HG02884 (cell line): ENCODE results near the gene MRPL28.
"Not testable (repeated sequence)": the region's sequence is repeated elsewhere in the genome, so short reads cannot be mapped to it uniquely, and the experiment has no call there.

Experiments used
- ATAC-seq: cut with Tn5 transposase; IDR thresholded peaks from one replicate; pipeline ENCODE4 v1.9.1; 2021; ENCODE audit warnings: mild to moderate bottlenecking, moderate library complexity; ENCODE audit not compliant: unreplicated experiment

The MRPL28 gene

GRCh38 chr16:360698-361336, 9.5 kb downstream of the MRPL28 start:
- no peak for ATAC-seq

GRCh38 chr16:359871-360697, 10.3 kb downstream of the MRPL28 start:
- no peak for ATAC-seq

GRCh38 chr16:359067-359763, 11.1 kb downstream of the MRPL28 start:
- no peak for ATAC-seq

DNA sequence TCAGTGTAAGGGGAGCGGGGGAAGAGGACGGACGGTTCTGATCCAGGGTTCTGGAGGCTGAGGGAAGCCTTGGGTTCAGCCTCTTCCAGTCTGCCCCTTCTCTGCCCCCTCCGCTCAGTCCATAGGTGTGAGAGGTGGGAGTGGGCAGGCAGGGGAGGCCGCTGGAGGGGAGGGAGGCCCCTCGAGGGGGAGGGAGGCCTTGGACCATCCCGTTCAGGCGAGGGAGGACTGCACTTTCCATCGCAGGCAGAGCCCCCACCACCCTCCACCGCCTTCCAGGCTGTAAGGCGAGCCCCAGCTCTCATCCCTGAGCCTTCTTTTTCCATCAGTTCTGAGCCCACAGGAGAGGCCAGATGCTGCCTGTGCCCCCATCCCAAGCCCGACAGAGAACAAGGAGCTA, 13.6 kb downstream of the MRPL28 start:
- no peak for ATAC-seq

DNA sequence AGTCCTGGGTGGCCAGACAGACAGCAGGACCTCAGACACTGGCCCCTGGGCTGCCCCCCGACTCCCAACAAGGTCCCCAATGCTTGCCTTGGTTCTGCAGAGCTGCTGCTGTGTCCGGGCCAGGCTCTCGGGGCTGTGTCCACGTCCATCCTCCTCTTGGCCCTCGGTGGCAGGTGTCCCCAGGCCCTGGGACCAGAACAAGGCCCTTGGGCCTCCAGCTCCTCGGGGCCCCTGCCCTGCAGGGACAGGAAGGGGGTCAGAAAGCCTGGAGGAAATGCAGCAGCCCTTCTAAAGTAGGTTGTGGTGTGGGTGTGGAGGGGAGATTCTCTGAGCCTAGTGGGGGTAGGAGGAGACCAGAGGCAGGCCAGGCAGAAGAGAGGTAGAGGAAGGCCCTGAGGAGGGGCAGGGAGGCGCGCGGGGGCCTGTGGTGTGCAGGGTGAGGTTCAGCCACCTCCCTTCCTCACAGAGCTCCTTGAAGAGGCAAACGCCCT, 15.3 kb downstream of the MRPL28 start:
- no peak for ATAC-seq

GRCh38 chr16:354291-354881, 16.0 kb downstream of the MRPL28 start:
- no peak for ATAC-seq

DNA sequence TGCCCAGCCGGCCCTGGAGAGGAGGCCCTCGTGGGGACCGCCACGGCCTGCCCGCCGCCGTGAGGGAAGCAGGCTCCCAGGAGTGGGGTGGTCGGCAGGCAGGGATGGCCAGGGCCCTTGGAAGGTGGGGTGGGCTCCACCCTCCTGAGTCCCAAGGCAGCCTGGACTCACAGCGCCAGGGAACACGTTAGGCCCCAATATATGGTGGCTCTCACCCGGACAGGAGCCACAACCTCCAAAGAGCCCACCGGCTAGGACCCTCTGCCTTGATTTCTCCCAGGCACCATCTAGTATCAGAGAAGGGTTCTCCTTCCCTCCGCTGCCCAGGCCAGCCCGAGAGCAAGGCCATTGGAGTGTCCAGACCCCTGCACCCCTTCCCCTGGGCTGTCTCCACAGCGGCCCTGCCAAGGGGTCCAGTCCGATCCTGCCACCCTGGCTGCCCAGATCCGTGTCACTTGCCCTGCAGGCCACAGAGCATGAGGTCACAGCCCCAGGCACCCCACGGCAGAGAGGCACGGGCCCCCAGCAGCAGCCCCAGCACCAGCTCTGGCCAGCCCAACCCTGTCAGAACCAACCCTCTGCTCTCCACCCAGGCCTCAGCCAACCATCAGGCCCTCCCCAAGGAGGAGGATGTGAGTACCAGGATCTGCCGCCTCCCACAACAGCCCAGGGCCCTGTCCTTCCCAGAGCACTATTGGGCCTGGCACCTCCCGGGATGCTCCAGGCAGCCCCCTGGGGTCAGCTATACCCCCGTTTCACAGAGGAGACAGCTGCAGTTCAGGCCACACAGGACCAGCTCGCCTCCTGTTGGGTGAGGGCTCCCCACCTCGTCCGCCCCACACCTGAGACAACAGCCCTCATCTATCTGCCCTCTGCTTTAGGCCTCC, 16.7 kb downstream of the MRPL28 start:
- ATAC-seq = no peak

- peak; percentile 47 for ATAC-seq
Observed at GRCh38 chr16:352547-353403, 17.6 kb downstream of the MRPL28 start, which contains the start of gene AXIN1. Gene AXIN1 (minus strand): TSS chr16:352723. CDS start chr16:347025, 5,698 bp downstream.

- peak; percentile 16 for ATAC-seq
Observed at GRCh38 chr16:351804-352520, 18.4 kb downstream of the MRPL28 start.

DNA sequence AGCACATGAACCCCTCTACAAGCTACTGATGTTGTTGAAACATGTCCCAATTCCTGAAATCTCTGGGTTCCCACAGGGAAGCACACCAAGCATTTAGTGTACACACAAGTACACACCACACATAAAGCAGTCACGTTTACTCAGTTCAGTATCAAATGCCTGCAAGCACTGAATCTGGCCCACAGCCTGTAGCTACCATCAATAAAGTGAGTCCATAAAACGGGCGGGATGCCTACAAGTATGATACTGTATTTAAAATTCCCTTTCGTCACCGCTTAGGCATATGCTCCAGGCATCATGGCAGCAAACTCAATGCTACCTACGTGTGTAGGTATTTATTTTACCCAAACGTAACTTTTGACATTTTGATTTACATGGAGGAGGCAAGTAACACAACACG, 20.1 kb downstream of the MRPL28 start:
- no peak for ATAC-seq

DNA sequence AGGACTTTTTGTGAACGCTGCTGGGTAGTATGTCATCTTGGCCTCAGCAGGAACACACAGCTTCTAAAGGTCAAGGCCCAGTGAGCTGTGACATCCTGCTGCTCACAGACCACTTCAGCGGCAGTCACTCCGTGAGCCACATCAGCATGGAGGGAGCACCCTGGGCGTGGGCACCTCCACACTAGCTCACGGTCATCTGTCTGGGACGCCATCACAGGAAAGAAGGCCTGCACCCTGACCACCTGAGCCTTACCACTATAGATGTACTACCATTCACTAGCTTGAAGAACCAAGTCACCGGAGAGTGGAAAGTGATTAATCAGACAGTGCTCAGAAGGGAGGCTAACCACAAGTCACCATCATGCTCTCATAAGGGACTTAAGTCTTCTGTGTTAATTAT, 21.1 kb downstream of the MRPL28 start:
- ATAC-seq = no peak

- not testable (repeated sequence) for ATAC-seq
Observed at GRCh38 chr16:348495-348894, 21.8 kb downstream of the MRPL28 start.

DNA sequence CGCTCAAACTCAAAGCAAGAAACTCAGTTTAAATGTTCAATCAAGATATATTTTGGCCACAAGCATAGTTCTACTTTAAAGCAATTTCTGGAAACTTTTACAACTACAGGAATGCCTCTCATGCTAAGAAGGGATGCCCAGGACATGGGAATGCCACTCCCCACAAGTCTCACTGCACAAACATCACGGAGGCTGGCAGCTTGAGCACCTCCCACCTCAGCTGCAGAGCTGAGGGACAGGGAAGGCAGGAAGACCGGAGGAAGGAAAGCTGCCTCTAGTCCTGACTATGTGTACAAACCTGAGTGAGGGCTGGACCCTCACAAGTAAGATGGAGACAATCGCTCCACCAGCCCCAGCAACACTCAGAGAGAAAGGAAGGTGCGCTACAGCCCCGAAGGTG, 23.1 kb downstream of the MRPL28 start:
- ATAC-seq = no peak

DNA sequence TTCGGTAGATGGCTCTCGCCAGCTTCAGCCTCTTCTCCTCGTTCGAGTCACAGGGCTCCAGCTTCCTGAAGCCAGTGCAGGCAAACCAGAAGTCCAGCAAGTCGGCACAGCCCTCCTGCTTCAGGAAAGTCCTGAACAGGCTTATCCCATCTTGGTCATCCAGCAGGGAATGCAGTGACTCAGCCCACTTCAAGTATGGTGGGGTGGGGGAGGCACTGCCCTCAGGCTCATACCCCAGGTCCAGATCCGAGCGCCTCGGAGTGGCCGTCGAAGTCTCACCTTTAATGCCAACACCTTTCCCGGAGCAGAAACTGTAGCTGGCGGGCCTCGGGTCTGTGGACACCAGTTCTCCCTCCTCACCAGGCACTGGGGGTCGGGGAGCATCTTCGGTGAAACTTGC, 23.8 kb downstream of the MRPL28 start:
- no peak for ATAC-seq

DNA sequence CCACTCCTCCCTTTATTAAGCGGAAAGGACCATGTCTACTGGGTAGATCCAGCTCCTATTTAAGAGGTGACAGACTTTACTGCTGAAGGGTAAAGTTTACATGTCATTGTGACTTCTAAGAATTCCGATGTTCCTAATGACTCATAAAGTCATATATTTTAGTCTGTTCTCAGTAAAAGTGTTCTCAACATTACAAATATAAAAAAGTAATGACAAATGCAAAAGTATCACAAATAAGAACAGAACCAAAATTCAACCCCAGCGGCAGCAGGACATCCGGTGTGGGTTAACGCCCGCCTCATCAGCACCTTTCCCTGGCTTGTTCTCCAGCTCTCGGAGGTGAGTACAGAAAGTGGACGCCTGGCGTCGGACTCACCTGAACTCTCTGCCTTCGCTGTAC, 24.6 kb downstream of the MRPL28 start:
- no peak for ATAC-seq

DNA sequence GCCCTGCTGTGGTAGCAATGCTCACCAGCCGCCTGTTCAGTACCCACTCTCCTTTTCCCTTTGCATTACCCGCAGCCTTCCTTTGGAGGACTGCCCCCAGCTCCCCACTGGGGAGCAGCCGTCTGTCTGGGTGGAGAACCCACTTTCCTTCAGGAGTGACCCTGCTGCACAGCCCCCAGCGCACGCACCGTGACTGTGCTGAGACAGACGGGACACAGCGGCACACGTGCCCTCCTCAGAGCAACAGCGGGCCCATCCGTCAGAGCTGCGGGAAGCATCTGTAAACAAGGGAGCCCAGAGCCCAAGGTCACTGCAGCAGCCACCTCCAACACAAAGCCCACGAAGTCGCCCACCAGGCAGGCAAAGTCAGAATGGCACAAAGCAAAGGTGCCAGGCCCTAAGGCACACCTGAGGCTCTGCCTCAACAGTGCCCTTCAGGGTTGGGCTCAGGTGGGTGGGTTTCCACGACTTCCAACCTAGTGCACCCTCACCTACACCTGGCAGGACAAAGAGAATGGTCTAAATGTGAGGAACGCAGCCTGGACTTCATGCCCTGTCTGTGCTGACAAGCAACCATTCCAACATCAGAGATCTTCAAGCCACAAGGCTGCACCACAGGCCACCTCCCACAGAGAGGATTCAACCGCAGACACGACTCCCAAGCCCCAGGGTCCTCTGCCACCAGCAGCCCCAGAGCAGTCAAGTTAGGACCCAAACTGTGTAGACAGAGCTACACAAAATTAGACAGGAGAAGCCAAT, 27.7 kb downstream of the MRPL28 start:
- no peak for ATAC-seq

GRCh38 chr16:341974-342336, 28.4 kb downstream of the MRPL28 start:
- not testable (repeated sequence) for ATAC-seq
